ENCODE results near the gene SFTPA2.
"Not testable (repeated sequence)": the region's sequence is repeated elsewhere in the genome, so short reads cannot be mapped to it uniquely, and the experiment has no call there.

- not testable (repeated sequence) for TF ChIP-seq CTCF, POLR2A, POLR2AphosphoS5 (IDR thresholded peaks at IDR 0.05)
Observed at GRCh38 chr10:79570624-79571023, 10.4 kb upstream of the SFTPA2 start.
